ENCODE measurements around the gene DNAJC4.

Gene DNAJC4

DNA sequence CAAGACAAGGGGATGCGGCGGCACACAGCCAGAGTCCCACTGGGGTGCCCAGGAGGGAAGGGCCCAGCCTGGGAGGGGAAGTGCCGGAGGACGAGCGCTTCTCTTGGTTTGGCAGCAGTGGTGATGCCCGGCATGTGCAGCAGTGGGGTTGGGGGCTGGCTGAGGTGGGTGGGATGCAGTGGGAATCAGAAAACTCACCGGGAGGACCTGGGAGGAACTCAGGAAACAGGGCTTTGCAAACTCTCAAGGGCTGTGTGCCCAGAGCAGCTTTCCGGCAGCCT lies 20.8 kb upstream of the DNAJC4 start:
- H3K4me3 ChIP-seq (ENCODE audit: low read length): no peak overlapping the region
- H3K27ac ChIP-seq (ENCODE audit: low read depth, low read length): no peak overlapping the region
- H3K27me3 ChIP-seq (ENCODE audit: insufficient read depth, low read length): no peaks in the 10 kb centered on the region
- H3K4me1 ChIP-seq (ENCODE audit: insufficient read depth, low read length): no peaks in the 10 kb centered on the region
- 87% methylated on average over 8 of the region's 8 CpGs for WGBS
- no peak overlapping the region for H3K9ac ChIP-seq (ENCODE audit: low read depth, low read length)
- H3K36me3 ChIP-seq (ENCODE audit: insufficient read depth, low read length): peaks cover 36% of the 10 kb centered on the region
- H3K9me3 ChIP-seq (ENCODE audit: insufficient read depth, low read depth, low read length): no peaks in the 10 kb centered on the region

DNA sequence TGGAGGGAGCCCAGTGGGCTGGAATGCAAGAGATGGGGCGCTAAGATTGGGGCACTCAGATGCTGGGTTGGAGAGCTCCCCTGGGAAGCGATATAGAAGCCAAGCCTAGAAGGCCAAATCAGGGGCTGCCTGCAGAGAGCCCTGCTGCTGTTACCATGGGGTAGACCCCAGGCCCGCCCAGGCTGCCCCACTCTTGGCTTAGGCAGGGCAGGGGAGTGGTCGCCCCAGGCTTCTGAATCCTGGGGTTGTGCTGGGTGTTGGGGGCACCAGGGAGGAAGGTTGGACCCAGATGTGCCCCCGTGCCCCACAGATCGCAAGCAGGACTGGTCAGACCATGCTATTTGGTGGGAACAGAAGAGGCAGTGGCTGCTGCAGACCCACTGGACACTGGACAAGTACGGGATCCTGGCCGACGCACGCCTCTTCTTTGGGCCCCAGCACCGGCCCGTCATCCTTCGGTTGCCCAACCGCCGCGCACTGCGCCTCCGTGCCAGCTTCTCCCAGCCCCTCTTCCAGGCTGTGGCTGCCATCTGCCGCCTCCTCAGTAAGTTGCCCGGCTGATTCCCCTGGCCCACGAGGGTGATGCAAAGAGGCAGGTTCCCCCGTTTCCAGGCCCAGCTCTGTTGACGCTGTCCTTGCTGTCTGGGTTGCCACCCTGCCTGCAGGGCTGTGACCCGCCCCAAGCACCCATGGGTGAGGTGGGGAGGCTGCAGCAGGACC lies 19.9 kb upstream of the DNAJC4 start:
- Histone ChIP-seq H3K27me3 (ENCODE audit: insufficient read depth, low read length) (no peaks in the 10 kb centered on the region), H3K9ac (ENCODE audit: low read depth, low read length) (no peak overlapping the region), H3K4me1 (ENCODE audit: insufficient read depth, low read length) (no peaks in the 10 kb centered on the region), H3K9me3 (ENCODE audit: insufficient read depth, low read depth, low read length) (no peaks in the 10 kb centered on the region), H3K27ac (ENCODE audit: low read depth, low read length) (no peak overlapping the region), H3K4me3 (ENCODE audit: low read length) (no peak overlapping the region), H3K36me3 (ENCODE audit: insufficient read depth, low read length) (peaks cover 29% of the 10 kb centered on the region)
- 95% methylated on average over 24 of the region's 24 CpGs for WGBS

DNA sequence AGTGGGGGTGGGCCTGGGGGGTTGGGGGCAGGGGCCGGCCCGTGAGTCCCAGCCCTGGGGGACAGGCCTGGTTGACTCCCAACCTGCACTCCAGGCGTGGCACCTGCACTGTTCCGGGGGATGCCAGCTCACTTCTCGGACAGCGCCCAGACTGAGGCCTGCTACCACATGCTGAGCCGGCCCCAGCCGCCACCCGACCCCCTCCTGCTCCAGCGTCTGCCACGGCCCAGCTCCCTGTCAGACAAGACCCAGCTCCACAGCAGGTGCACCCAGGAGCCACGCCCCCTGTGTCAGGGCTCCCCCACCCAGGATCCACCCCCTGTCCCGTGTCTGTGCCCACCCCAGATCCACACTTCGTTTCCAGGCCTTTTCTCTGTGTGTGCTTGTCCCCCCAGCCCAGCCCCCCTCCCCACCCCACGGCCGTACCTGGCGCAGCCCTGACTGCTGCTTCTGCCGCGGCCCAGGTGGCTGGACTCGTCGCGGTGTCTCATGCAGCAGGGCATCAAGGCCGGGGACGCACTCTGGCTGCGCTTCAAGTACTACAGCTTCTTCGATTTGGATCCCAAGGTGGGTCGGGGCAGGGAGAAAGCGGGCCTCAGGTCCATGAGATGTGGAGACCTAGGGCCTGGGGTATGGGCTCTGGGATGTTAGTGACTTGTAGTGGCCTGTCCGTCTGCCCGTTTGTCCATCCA lies 19.0 kb upstream of the DNAJC4 start:
- Histone ChIP-seq H3K36me3 (ENCODE audit: insufficient read depth, low read length) (peaks cover 20% of the 10 kb centered on the region), H3K9me3 (ENCODE audit: insufficient read depth, low read depth, low read length) (no peaks in the 10 kb centered on the region), H3K27ac (ENCODE audit: low read depth, low read length) (no peak overlapping the region), H3K9ac (ENCODE audit: low read depth, low read length) (no peak overlapping the region), H3K4me3 (ENCODE audit: low read length) (no peak overlapping the region), H3K27me3 (ENCODE audit: insufficient read depth, low read length) (no peaks in the 10 kb centered on the region), H3K4me1 (ENCODE audit: insufficient read depth, low read length) (no peaks in the 10 kb centered on the region)
- WGBS: 93% methylated on average over 30 of the region's 30 CpGs

DNA sequence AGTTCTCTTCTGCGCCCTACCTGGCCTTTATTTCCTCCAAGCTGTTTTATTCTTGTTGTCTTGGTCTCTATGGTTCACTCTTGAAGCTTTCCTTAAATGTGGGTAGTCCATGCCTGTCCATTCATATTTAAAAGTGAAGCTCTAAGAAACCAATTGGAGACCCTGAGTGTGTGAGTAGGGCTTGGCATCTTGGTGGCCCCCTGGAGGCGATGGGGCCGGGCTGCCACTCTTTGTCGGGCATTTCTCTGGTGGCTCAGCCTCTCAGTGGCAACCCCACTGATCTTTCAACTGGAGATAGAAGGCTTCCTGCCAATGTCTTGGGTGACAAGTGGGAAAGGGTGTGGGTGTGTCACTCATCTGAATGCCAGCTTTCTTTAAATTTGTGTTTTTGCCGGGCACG lies 13.5 kb upstream of the DNAJC4 start:
- H3K27me3 ChIP-seq (ENCODE audit: insufficient read depth, low read length): no peaks in the 10 kb centered on the region
- 92% methylated on average over 6 of the region's 6 CpGs for WGBS
- no peak overlapping the region for H3K4me3 ChIP-seq (ENCODE audit: low read length)
- H3K36me3 ChIP-seq (ENCODE audit: insufficient read depth, low read length): peaks cover 14% of the 10 kb centered on the region
- no peaks in the 10 kb centered on the region for H3K4me1 ChIP-seq (ENCODE audit: insufficient read depth, low read length)
- no peak overlapping the region for H3K27ac ChIP-seq (ENCODE audit: low read depth, low read length)
- H3K9me3 ChIP-seq (ENCODE audit: insufficient read depth, low read depth, low read length): no peaks in the 10 kb centered on the region
- H3K9ac ChIP-seq (ENCODE audit: low read depth, low read length): no peak overlapping the region

DNA sequence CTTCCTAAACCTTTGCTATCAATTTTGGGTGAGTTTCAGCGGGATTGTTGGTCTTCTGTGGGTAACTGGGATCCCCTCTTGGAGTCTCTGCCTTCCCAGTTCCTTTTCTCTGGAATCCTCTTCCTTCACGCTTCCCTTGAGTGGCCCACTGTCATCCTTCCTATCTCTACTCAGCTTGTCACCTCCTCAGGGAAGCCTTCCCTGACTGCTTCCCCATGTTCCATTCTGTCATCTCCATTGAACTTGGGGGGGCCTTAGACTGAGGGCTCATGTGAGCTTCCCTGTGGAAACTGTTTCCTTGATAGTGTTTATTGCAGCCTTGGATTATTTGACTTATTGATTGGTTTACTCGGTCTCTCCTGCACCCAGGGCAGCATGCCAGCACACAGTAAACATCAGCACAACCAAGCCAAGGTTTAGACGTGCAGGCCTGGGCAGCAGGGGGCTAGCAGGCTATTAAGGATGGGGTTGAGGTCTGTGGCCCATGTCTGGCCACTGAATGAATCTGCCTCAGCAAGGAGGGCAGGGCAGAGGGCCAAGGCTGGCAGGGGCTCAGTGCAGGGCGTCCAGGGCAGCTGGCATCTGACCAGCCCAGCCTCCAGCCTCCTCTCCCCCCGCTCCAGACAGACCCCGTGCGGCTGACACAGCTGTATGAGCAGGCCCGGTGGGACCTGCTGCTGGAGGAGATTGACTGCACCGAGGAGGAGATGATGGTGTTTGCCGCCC lies 11.6 kb upstream of the DNAJC4 start:
- Histone ChIP-seq H3K4me1 (ENCODE audit: insufficient read depth, low read length) (no peaks in the 10 kb centered on the region), H3K36me3 (ENCODE audit: insufficient read depth, low read length) (peaks cover 15% of the 10 kb centered on the region), H3K9ac (ENCODE audit: low read depth, low read length) (no peak overlapping the region), H3K27ac (ENCODE audit: low read depth, low read length) (no peak overlapping the region), H3K9me3 (ENCODE audit: insufficient read depth, low read depth, low read length) (no peaks in the 10 kb centered on the region), H3K27me3 (ENCODE audit: insufficient read depth, low read length) (no peaks in the 10 kb centered on the region), H3K4me3 (ENCODE audit: low read length) (no peak overlapping the region)
- WGBS: 95% methylated on average over 11 of the region's 11 CpGs

DNA sequence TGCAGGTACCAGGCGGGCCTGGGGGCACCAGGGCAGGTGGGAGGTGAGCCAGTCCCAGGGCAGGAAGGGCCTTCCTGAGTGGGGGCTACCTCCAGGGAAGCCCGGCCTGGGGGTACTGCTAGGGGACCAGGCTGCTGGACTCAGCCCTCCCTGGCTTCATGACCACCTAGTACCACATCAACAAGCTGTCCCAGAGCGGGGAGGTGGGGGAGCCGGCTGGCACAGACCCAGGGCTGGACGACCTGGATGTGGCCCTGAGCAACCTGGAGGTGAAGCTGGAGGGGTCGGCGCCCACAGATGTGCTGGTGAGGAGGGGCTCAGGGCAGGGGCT lies 11.0 kb upstream of the DNAJC4 start:
- Histone ChIP-seq H3K9me3 (ENCODE audit: insufficient read depth, low read depth, low read length) (no peaks in the 10 kb centered on the region), H3K27me3 (ENCODE audit: insufficient read depth, low read length) (no peaks in the 10 kb centered on the region), H3K27ac (ENCODE audit: low read depth, low read length) (no peak overlapping the region), H3K4me1 (ENCODE audit: insufficient read depth, low read length) (no peaks in the 10 kb centered on the region), H3K9ac (ENCODE audit: low read depth, low read length) (no peak overlapping the region), H3K4me3 (ENCODE audit: low read length) (no peak overlapping the region), H3K36me3 (ENCODE audit: insufficient read depth, low read length) (peaks cover 18% of the 10 kb centered on the region)
- 96% methylated on average over 7 of the region's 7 CpGs for WGBS

DNA sequence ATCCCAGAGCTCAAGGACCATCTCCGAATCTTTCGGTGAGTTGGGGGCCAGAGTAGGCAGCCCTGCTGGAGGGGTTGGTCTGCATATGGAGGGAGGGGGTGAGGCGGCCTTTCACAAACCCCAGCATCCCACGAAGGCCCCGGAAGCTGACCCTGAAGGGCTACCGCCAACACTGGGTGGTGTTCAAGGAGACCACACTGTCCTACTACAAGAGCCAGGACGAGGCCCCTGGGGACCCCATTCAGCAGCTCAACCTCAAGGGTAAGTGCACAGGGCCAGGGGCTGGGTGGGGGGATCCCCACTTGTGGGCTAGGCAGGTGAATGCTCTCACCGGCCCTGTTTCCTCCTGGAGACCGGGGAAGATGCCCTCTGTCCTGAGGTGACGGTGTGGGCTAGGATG lies 10.6 kb upstream of the DNAJC4 start:
- Histone ChIP-seq H3K27ac (ENCODE audit: low read depth, low read length) (no peak overlapping the region), H3K4me3 (ENCODE audit: low read length) (no peak overlapping the region), H3K9me3 (ENCODE audit: insufficient read depth, low read depth, low read length) (no peaks in the 10 kb centered on the region), H3K36me3 (ENCODE audit: insufficient read depth, low read length) (peaks cover 18% of the 10 kb centered on the region), H3K4me1 (ENCODE audit: insufficient read depth, low read length) (no peaks in the 10 kb centered on the region), H3K27me3 (ENCODE audit: insufficient read depth, low read length) (no peaks in the 10 kb centered on the region), H3K9ac (ENCODE audit: low read depth, low read length) (no peak overlapping the region)
- 92% methylated on average over 9 of the region's 10 CpGs for WGBS

DNA sequence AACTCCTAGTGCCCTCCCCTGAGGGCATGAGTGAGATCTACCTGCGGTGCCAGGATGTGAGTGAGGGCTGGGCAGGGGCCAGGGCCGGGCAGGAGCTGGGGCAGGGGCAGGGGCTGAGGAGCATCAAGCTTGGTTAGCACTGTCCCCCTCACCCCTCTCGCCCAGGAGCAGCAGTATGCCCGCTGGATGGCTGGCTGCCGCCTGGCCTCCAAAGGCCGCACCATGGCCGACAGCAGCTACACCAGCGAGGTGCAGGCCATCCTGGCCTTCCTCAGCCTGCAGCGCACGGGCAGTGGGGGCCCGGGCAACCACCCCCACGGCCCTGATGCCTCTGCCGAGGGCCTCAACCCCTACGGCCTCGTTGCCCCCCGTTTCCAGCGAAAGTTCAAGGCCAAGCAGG lies 10.1 kb upstream of the DNAJC4 start:
- Histone ChIP-seq H3K9me3 (ENCODE audit: insufficient read depth, low read depth, low read length) (no peaks in the 10 kb centered on the region), H3K27me3 (ENCODE audit: insufficient read depth, low read length) (no peaks in the 10 kb centered on the region), H3K4me3 (ENCODE audit: low read length) (no peak overlapping the region), H3K36me3 (ENCODE audit: insufficient read depth, low read length) (peaks cover 18% of the 10 kb centered on the region), H3K27ac (ENCODE audit: low read depth, low read length) (no peak overlapping the region), H3K4me1 (ENCODE audit: insufficient read depth, low read length) (peaks cover 3% of the 10 kb centered on the region; the same call in 1 of the 2 replicates), H3K9ac (ENCODE audit: low read depth, low read length) (no peak overlapping the region)
- WGBS: 91% methylated on average over 17 of the region's 17 CpGs

DNA sequence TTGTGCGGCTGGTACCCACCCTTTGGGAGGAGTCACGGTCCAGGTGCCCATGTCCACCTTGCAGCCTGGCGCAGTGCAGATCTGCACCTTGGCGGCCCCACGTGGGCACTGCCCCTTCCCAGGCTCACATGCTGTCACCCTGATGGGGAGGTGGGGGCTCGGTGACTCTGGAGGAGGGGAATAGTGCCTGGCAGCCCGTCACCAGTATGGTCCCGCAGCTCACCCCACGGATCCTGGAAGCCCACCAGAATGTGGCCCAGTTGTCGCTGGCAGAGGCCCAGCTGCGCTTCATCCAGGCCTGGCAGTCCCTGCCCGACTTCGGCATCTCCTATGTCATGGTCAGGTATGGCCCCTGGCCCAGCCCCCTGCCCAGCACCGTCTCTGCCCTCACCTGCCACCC lies 9.6 kb upstream of the DNAJC4 start:
- Histone ChIP-seq H3K27ac (ENCODE audit: low read depth, low read length) (no peak overlapping the region), H3K27me3 (ENCODE audit: insufficient read depth, low read length) (no peaks in the 10 kb centered on the region), H3K9me3 (ENCODE audit: insufficient read depth, low read depth, low read length) (no peaks in the 10 kb centered on the region), H3K36me3 (ENCODE audit: insufficient read depth, low read length) (peaks cover 18% of the 10 kb centered on the region), H3K4me3 (ENCODE audit: low read length) (no peak overlapping the region), H3K4me1 (ENCODE audit: insufficient read depth, low read length) (peaks cover 4% of the 10 kb centered on the region; the same call in 1 of the 2 replicates), H3K9ac (ENCODE audit: low read depth, low read length) (no peak overlapping the region)
- 94% methylated on average over 14 of the region's 14 CpGs for WGBS

DNA sequence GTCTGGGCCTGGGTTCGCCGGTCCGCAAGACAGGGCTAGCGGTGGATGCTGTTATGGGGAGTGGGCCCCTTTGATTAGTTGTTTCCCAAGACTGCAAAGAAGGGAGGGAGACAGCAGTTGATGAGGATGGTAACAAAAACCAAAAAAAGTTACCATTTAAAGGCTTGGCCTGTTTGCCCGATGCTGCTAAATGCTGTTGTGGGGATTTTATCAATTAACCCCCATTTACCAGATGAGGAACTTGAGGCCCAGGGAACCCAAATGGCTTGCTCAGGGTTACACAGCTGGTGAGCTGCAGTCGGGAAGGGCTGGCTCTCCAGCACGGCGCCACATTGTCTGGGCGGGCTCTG lies 7.7 kb upstream of the DNAJC4 start:
- 87% methylated on average over 9 of the region's 9 CpGs for WGBS
- Histone ChIP-seq H3K27ac (ENCODE audit: low read depth, low read length) (no peak overlapping the region), H3K36me3 (ENCODE audit: insufficient read depth, low read length) (peaks cover 18% of the 10 kb centered on the region), H3K4me3 (ENCODE audit: low read length) (no peak overlapping the region), H3K9ac (ENCODE audit: low read depth, low read length) (no peak overlapping the region), H3K4me1 (ENCODE audit: insufficient read depth, low read length) (peaks cover 11% of the 10 kb centered on the region; the same call in 1 of the 2 replicates), H3K27me3 (ENCODE audit: insufficient read depth, low read length) (no peaks in the 10 kb centered on the region), H3K9me3 (ENCODE audit: insufficient read depth, low read depth, low read length) (no peaks in the 10 kb centered on the region)

DNA sequence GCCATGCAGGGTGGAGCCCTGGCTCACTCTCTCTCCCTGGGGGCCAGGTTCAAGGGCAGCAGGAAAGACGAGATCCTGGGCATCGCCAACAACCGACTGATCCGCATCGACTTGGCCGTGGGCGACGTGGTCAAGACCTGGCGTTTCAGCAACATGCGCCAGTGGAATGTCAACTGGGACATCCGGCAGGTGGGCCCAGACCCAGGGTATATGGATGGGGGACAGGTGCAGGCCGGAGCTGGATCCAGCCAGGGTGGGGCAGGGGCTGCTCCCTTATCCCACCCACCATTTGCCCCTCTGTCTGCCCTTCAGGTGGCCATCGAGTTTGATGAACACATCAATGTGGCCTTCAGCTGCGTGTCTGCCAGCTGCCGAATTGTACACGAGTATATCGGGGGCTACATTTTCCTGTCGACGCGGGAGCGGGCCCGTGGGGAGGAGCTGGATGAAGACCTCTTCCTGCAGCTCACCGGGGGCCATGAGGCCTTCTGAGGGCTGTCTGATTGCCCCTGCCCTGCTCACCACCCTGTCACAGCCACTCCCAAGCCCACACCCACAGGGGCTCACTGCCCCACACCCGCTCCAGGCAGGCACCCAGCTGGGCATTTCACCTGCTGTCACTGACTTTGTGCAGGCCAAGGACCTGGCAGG lies 7.2 kb upstream of the DNAJC4 start:
- no peak overlapping the region for H3K9ac ChIP-seq (ENCODE audit: low read depth, low read length)
- H3K27me3 ChIP-seq (ENCODE audit: insufficient read depth, low read length): no peaks in the 10 kb centered on the region
- no peaks in the 10 kb centered on the region for H3K9me3 ChIP-seq (ENCODE audit: insufficient read depth, low read depth, low read length)
- H3K36me3 ChIP-seq (ENCODE audit: insufficient read depth, low read length): peaks cover 18% of the 10 kb centered on the region
- WGBS: 95% methylated on average over 24 of the region's 24 CpGs
- H3K4me1 ChIP-seq (ENCODE audit: insufficient read depth, low read length): peaks cover 11% of the 10 kb centered on the region; the same call in 1 of the 2 replicates
- no peak overlapping the region for H3K4me3 ChIP-seq (ENCODE audit: low read length)
- H3K27ac ChIP-seq (ENCODE audit: low read depth, low read length): no peak overlapping the region

Data from HUES64 (cell line).